A172 (cell line): ENCODE measurements around the gene SOCS3. TPM values are rescaled to one million over a fixed set of nuclear protein-coding genes. Genes with fewer than 3 reads are reported as not detected.
"Not testable (repeated sequence)": the region's sequence is repeated elsewhere in the genome, so short reads cannot be mapped to it uniquely, and the experiment has no call there.

Experiments used
- DNase-seq: peaks from one replicate; pipeline ENCODE4 v3.0.0-alpha.2; 2015; ENCODE audit warnings: low spot score
- total RNA-seq: library from RNA; depleted of rRNA; stranded (reverse); fragments of >200 nt; shearing (Covaris generic); gene quantifications from 2 replicates; pipeline ENCODE4 v1.2.3, GENCODE V29; 2014; rRNA removed

Gene SOCS3
- total RNA-seq, 1 experiment from 2014 or later, result 51.0 TPM

DNA sequence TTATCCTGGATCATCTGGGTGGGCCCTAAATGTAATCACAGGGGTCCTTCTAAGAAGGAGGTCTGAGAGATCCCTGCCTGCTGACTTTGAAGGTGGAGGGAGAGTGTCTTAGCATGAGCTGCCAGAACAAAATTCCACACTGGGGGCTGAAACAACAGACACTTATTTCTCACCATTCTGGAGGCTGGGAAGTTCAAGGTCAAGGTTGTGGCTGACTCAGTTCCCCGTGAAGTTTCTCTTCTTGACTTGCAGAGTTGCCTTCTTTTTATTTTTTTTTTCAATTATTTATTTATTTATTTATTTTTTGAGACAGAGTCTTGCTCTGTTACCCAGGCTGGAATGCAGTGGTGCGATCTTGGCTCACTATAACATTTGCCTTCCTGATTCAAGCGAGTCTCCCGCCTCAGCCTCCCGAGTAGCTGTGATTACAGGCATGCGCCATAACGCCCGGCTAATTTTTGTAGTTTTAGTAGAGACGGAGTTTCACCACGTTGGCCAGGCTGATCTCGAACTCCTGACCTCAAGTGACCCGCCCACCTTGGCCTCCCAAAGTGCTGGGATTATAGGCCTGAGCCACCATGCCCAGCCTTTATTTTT is 50.1 kb downstream of the SOCS3 start:
- not testable (repeated sequence) for DNase-seq

DNA sequence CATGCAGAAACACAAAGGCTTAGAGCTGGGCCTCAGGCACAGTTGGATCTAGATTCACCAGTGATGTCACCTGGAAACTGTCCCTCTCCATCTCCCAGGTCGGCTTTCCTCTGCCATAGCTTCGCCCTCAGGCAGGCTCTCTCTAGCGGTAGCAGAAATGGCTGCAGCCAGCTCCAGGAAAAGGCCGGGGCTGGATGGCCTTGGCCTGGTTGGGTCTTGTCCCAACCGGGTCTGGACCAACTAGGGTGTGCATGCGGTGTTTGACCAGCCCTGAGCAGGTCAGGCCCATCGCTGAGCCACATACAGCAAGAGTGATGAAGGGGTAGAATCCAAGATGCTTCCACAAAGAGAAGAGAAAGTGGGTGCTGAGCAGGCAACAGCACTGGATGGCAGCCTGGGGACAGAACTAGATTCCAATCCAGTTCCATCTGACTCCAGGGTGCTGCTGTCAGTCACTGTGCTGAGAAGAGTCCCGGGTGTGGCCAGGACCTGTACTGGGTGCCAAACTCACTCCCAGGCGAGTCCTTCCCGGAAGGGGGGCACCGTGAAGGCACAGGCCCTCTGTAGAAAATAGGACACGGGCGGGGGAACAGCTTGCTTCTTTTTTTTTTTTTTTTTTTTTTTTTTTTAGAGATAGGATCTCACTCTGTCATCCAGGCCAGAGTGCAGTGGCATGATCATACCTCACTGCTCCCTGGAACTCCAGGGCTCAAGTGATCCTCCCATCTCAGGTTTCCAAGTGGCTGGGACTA is 51.8 kb downstream of the SOCS3 start:
- no peak for DNase-seq

GRCh38 chr17:78306913-78307312 is 53.0 kb downstream of the SOCS3 start:
- DNase-seq, result no peak

Other genes with a start within 250 kb of the SOCS3 start
- gene TMC6, start 231.3 kb downstream of the SOCS3 start, total RNA-seq, result 15.9 and 34.5 TPM in 2 replicates
- gene TMC8, start 229.3 kb downstream of the SOCS3 start, total RNA-seq, result 0.02 and 0.05 TPM in 2 replicates
- gene C17orf99, start 213.7 kb downstream of the SOCS3 start, total RNA-seq, result not detected in 2 replicates
- gene SYNGR2, start 191.5 kb downstream of the SOCS3 start, total RNA-seq, result 60.3 and 70.8 TPM in 2 replicates
- 152 and 239 TPM in 2 replicates for gene TK1, start 173.0 kb downstream of the SOCS3 start, total RNA-seq
- 15.6 and 18.4 TPM in 2 replicates for gene AFMID, start 172.7 kb downstream of the SOCS3 start, total RNA-seq
- gene BIRC5, start 145.8 kb downstream of the SOCS3 start, total RNA-seq, result 174 and 237 TPM in 2 replicates
- not detected in 2 replicates for gene TMEM235, start 128.4 kb downstream of the SOCS3 start, total RNA-seq
- 25.6 and 40.1 TPM in 2 replicates for gene PGS1, start 18.6 kb upstream of the SOCS3 start, total RNA-seq
- 0.02 and 0.16 TPM in 2 replicates for gene DNAH17, start 217.3 kb upstream of the SOCS3 start, total RNA-seq